ENCODE data around the gene RPL12. TPM values are rescaled to one million over a fixed set of nuclear protein-coding genes. Genes with fewer than 3 reads are reported as not detected.

The RPL12 gene
- total and polyA plus RNA-seq, 9 of the 15 experiments (the other 6 are each of a cell fraction or from before 2014, with no cell fraction given) = 1,614 to 4,558 (median 2,531) TPM

- TF ChIP-seq, protein P1, sequence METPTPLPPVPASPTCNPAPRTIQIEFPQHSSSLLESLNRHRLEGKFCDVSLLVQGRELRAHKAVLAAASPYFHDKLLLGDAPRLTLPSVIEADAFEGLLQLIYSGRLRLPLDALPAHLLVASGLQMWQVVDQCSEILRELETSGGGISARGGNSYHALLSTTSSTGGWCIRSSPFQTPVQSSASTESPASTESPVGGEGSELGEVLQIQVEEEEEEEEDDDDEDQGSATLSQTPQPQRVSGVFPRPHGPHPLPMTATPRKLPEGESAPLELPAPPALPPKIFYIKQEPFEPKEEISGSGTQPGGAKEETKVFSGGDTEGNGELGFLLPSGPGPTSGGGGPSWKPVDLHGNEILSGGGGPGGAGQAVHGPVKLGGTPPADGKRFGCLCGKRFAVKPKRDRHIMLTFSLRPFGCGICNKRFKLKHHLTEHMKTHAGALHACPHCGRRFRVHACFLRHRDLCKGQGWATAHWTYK (CRISPR knock-in tag; IDR thresholded peaks at IDR 0.05) = no peak
- TF ChIP-seq PREB (CRISPR knock-in tag; IDR thresholded peaks at IDR 0.05) = no peak
- TF ChIP-seq, protein P2, sequence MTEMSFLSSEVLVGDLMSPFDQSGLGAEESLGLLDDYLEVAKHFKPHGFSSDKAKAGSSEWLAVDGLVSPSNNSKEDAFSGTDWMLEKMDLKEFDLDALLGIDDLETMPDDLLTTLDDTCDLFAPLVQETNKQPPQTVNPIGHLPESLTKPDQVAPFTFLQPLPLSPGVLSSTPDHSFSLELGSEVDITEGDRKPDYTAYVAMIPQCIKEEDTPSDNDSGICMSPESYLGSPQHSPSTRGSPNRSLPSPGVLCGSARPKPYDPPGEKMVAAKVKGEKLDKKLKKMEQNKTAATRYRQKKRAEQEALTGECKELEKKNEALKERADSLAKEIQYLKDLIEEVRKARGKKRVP (CRISPR knock-in tag; IDR thresholded peaks at IDR 0.05) = no peak
- no peak for TF ChIP-seq SP2 (IDR thresholded peaks at IDR 0.05; ENCODE audit: extremely low read depth, low read depth, low read length, poor library complexity, severe bottlenecking)
- TF ChIP-seq, protein P3, sequence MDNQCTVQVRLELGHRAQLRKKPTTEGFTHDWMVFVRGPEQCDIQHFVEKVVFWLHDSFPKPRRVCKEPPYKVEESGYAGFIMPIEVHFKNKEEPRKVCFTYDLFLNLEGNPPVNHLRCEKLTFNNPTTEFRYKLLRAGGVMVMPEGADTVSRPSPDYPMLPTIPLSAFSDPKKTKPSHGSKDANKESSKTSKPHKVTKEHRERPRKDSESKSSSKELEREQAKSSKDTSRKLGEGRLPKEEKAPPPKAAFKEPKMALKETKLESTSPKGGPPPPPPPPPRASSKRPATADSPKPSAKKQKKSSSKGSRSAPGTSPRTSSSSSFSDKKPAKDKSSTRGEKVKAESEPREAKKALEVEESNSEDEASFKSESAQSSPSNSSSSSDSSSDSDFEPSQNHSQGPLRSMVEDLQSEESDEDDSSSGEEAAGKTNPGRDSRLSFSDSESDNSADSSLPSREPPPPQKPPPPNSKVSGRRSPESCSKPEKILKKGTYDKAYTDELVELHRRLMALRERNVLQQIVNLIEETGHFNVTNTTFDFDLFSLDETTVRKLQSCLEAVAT (IDR thresholded peaks at IDR 0.05) = 0 out of 4 replicates have a peak, but pooled peaks of 1 of the 2 experiments have one; percentile 23
- TF ChIP-seq ELF2 (CRISPR knock-in tag; IDR thresholded peaks at IDR 0.05) = no peak
- TF ChIP-seq TFAM (CRISPR knock-in tag; conservative IDR thresholded peaks at IDR 0.05) = no peak
- TF ChIP-seq RFX7 (CRISPR knock-in tag; IDR thresholded peaks at IDR 0.05) = no peak
- TF ChIP-seq LARP7 (IDR thresholded peaks at IDR 0.05) = 0 out of 2 replicates have a peak, but pooled peaks have one; percentile 68
- peak; percentile 11; the same call in 1 of the 2 replicates for TF ChIP-seq ARID1B (IDR thresholded peaks at IDR 0.05)
- 0 out of 2 replicates have a peak, but pooled peaks have one; percentile 55 for TF ChIP-seq ZNF197 (CRISPR knock-in tag; IDR thresholded peaks at IDR 0.05; ENCODE audit: low read depth)
- no peak for TF ChIP-seq CBFA2T2 (conservative IDR thresholded peaks at IDR 0.05)
- TF ChIP-seq NBN (IDR thresholded peaks at IDR 0.05; ENCODE audit: low read depth) = no peak
- TF ChIP-seq RBM22 (IDR thresholded peaks at IDR 0.05; ENCODE audit: low read depth, low read length, poor library complexity, severe bottlenecking) = no peak
- TF ChIP-seq NFIC (IDR thresholded peaks at IDR 0.05) = 0 out of 2 replicates have a peak, but pooled peaks have one; percentile 11
- TF ChIP-seq ZNF589 (CRISPR knock-in tag; IDR thresholded peaks at IDR 0.05; ENCODE audit: low read depth) = no peak
- no peak for TF ChIP-seq FOXK1 (CRISPR knock-in tag; IDR thresholded peaks at IDR 0.05; ENCODE audit: borderline replicate concordance)
- no peak for TF ChIP-seq GTF2A2 (tag; IDR thresholded peaks at IDR 0.05)
- TF ChIP-seq ZNF431 (CRISPR knock-in tag; IDR thresholded peaks at IDR 0.05) = no peak
Observed at GRCh38 chr9:127451858-127452656, 851 bp upstream of the RPL12 start (continued).

Data from K562 (cell line).